NCI-H748 (cell line): Measurements from ENCODE around the gene PPP3CA.
"Not testable (repeated sequence)": the region's sequence is repeated elsewhere in the genome, so short reads cannot be mapped to it uniquely, and the experiment has no call there.

Experiments used
- DNase-seq: peaks from one replicate; lab custom pipeline; 2025; ENCODE audit not compliant: unreplicated experiment; lab: John Stamatoyannopoulos, UW

Gene PPP3CA

DNA sequence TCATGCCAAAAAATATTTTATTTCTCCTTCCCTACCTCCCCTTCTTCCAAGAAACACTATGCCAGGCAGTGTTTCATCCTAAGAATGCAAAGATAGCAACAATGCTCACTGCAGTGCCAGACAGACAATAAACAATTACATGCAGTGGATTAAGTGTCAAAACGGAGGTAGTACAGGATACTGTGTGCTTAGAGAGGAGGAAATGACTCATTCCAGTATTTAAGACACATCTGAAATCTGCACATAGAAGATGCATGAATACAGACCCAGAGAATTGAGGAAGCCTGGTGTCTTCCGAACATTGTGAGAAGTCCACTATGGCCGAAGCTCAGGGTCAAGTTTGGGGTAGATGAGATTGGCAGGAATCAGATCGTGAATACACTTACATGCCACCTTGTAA lies 326.4 kb downstream of the PPP3CA start:
- DNase-seq = no peak

DNA sequence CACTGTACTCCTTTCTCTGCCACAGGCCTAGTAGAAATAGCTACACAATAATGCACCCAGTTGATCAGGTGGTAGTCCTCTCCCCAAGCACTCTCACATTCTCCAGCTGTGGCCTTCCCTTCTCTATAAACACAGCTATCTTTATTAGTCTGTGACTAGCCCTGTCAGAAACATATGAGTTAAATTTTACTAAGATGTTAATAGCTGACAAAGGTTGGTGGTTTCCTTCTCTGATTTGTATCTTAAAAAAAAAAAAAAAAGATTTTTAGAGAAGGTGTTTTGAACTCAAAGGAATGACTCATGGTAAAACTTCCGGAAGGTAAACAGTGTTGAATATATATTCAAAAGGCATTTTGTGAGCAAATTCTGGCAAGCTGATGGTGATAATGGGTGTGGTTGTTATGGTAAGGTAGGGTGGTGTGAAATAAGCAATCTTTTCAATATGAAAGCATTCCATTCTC lies 327.4 kb downstream of the PPP3CA start:
- DNase-seq = no peak

DNA sequence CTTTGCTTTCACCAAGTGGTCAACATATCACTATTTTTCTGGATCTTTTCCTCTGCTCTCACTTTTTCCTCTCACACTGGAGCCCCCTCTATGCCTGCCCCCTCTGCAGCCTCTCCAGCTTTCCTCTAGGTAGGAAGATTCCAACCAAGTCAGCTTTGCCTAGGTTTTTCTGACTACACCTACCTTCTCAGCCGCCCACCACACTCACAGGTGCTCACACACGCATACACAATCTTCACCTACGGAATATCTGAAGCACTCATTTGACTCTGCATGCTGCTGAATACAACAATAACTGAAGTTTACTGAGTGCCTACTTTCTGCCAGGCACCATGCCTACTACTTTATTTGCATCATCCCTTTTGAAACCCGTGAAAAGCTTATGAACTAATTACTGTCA lies 328.0 kb downstream of the PPP3CA start:
- no peak for DNase-seq

DNA sequence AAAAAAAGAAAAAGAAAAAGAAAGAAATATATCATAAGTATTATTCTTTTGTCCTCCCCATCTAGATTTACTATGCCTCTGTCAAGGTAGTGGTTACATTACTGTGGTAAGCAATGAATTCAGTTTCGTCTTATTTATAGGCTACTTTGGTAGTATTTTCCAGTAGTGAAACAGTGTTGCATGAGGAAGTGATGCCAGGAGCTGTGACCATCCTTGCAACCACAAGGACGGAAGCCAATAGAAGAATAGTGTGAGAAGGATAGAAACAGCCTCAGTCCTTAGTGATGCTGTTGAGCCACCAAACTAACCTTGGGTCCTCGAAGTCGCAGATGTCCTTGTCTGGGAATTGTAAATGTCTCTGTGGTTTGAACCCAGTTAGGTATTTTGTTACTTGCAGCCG lies 328.5 kb downstream of the PPP3CA start:
- DNase-seq = no peak

DNA sequence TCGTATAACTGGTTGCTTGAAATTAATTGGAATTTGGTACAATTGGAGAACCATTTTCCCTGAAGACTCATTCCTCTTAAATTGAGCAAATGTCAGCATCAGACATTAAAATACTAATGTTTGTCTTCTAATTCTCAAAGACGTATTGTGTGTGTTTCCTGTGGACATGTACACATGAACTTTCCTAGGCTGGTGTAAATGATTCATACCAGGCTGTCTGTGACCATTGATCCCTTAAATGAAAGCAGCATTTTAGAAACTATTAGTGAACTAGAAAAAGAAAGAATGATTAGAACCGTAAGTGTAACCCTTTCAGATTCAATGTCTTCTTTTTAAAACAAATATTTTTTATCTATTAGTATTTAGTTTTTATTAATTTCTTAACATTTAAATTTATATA lies 332.9 kb downstream of the PPP3CA start:
- DNase-seq = no peak

DNA sequence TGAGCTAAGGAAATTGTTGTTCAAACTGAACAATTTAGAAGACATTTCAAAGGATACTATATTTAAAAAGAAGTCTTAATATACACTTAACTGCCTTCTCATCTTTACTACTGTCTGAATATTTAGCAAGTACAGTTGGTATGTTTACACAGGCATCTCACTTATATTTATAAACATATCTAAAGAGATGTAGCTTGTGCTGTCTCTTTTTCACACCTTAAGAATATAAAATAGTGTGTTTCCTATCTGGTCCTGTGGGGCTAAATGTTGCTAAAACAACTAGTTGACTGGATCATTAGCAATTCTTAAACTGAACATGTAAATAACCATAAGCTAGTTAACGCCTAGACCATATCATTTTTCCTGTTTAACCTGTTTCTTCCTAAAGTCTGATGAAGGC lies 336.3 kb downstream of the PPP3CA start:
- DNase-seq = no peak

DNA sequence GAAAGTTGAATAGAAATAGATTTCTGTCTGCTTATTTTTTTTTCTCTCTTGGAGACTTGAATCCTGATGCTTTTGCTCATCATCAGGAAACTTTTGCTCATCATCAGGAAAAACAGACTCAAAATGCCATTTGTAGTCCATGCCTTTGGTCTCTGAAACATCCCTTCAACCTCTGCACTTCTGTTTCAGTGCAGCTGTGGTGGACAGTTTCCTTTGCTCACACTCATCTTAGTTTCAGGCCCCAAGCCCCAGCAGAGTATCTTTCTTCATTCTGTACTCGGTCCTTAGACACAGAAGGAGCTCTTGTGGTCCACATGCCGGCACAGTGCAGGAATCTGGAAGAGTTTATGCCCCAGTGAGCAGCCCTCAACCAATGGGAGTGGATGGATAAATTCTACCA lies 337.9 kb downstream of the PPP3CA start:
- DNase-seq = no peak

DNA sequence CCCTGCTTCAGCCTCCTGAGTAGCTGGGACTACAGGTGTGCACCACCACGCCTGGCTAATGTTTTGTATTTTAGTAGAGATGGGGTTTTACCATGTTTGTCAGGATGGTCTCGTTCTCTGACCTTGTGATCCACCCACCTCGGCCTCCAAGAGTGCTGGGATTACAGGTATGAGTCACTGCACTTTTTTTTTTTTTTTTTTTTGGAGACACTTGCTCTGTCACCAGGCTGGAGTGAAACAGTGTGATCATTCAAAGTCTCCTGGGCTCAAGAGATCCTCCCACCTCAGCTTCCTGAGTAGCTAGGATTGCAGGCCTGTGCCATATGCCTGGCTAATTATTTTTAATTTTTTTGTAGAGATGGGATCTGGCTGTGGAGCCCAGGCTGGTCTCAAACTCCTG lies 338.8 kb downstream of the PPP3CA start:
- no peak for DNase-seq

DNA sequence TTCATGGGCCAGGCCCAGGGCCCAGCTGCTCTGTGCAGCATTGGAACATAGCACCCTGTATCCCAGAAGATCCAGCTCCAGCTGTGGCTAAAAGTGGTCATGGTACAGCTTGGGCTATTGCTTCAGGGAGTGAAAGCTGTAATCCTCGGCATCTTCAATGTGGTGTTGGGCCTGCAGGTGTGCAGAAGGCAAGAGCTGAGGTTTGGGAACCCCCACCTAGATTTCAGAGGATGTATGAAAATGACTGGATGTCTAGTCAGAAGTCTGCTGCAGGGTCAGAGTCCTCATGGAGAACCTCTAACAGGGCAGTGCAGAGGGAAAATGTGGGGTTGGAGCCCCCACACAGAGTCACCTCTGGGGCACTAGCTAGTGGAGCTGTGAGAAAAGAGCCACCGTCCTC lies 341.7 kb downstream of the PPP3CA start:
- DNase-seq = no peak

DNA sequence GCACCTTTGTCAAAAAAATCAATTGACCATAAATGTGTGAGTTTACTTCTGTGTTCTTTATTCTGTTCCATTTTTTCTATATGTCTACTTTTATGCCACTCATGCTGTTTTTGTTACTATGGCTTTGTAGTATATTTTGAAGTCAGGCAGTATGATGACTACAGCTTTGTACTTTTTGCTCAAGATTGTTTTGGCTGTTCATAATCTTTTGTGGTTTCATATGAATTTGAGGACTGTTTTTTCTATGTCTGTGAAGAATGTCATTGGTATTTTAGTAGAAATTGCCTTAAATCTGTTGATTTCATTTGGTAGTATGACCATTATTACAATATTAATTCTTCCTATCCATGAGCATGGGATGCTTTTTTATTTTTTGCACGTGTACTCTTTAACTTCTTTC lies 346.8 kb downstream of the PPP3CA start:
- no peak for DNase-seq

DNA sequence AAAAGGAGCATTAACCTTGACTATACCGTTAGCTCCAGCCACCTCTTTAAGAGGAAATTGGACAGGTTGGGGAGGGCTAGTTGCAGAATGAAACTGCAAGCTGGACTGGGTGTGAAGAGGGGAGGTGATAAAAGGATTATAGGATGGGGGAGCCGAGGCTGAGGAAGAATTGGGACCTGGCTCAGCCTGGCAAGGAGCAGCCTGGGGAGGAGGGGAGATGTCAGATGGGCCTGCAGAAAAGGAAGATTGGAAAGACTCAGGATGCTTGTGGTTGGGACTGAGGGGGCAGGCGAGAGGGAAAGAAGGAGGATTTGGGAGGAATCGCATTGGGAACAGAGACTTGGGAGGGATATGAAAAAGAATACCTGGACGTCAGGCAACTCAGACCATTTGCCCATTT lies 351.7 kb downstream of the PPP3CA start:
- no peak for DNase-seq

DNA sequence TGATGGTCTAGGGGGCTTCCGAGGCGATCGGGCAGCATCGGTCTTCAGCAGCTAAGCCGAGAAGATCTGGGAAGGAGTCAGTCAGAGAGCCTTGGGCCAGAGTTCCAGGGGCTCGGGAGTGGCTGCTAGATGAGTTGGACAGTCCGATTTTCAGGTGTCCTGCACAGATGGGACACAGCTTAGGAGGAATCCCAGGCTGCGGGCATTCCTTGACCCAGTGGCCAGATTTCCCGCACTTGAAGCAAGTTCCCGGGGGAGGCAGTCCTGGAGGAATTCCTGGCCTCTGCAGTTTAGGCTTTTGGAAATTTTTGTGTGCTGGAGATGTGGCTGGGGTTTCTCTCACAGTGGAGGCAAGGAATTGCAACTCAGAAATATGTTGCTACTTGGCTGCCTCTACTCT lies 352.3 kb downstream of the PPP3CA start:
- DNase-seq = not testable (repeated sequence)

DNA sequence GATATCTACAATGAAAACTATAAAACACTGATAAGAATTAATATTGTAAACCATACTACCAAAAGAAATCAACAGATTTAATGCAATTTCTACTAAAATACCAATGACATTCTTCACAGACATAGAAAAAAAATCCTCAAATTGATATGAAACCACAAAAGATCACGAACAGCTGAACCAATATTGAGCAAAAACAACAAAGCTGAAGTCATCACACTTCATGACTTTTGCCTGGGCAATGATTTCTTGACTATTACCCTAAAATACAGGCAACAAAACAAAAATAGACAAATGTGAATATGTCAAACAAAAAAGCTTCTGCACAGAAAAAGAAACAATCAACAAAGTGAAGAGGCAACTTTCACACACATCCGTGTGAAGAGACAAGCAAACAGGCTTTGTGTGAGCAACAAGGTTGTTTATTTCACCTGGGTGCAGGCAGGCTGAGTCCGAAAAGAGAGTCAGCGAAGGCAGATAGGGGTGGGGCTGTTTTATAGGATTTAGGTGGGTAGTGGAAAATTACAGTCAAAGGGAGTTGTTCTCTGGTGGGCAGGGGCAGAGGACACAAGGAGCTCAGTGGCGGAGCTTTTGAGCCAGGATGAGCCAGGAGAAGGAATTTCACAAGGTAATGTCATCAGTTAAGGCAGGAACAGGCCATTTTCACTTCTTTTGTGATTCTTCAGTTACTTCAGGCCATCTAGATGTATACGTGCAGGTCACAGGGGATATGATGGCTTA lies 355.8 kb downstream of the PPP3CA start:
- DNase-seq = not testable (repeated sequence)

DNA sequence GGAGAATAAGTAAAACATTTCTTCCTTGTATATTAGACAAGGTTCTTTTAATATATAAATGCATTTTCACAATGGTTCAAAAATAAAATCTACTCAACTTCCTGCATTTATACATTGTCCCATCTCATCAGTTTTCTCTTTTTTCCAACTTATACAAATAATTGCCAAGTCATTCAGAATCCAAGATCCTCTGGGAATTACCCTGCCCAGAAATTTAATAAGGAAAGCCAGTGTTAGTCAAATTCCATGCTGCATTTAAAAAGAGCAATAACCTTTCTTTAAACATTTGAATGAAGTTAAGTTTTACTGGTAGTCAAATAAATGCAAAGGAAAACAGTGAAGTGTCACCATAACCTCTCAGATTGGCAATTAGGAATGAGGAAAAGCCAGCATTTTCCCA lies 357.9 kb downstream of the PPP3CA start:
- DNase-seq = no peak

DNA sequence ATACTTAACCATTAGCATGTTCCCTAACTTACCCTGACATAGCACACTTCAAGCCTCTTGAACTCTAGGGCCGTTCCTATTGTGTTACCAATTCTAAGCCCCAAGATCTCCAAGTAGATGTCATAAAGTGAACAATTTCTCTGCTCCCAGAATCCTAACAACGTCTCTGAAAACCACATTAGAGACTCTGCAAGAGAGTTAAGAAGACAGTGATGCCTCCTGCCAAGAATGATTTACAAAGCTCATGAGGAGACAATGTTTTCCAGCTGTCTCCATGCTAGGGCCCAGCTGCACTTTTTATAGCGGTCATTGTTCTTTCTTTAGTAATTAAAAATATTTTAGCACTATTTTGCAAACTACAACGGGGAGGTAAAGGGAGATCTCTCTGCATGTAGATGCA lies 358.4 kb downstream of the PPP3CA start:
- no peak for DNase-seq

DNA sequence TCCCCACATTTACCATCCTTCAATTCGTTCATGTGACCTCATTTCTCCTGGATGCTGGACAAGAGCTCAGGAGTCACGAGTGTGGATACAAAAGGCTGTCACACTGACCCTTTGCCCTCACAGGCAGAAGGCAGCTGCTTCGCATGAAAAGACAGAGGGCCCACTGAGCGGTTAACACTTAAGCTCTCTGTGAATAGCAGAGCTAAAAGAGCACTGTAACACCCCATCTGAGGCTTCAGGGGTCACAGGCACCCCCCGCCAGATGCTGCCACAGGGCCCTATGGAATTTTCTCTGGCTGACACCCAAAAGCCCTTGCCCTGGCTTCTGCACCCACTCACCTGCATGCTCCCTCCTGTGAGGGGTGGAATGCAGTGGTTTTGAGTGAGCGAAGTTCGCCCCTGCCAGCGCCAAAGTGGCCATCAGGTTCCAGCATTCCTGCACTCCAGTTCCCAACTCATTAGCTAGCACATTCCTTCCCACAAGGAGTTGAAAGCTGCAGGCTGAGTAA lies 360.9 kb downstream of the PPP3CA start:
- DNase-seq = no peak

DNA sequence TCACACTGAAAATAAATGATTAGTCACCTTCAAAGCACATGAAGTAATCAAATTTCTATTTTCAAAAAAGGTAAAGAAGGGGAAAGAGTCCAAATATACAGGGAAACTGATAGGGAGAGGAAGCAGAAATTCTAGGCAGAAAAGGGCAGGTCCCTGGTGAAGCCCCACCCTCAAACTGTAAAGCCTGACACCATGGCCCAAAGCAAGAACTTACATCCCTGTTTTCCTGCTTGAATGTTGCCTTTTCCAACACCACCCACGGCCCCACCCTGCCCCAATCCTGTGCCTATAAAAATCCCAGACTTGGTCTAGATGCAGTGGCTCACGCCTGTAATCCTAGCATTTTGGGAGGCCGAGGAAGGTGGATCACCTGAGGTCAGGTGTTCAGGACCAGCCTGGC lies 361.8 kb downstream of the PPP3CA start:
- no peak for DNase-seq

DNA sequence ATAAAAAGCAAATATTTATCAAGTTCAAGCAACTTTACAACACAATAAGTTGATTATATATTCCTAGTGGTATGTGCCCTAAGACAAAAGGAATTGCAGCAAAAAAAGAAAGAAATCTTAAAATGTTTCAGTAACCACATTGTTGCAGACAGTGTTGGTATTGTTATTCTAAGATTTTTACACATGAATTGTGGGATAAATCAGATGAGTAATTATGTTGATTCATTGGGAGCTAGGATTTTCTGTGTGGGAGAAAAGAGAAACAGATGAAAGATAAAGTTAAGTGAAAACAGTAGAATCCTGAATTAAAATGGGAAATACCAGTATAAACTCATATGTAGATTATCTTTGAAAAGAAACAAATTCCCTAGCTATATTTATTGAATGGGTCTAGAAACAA lies 362.4 kb downstream of the PPP3CA start:
- DNase-seq = no peak

DNA sequence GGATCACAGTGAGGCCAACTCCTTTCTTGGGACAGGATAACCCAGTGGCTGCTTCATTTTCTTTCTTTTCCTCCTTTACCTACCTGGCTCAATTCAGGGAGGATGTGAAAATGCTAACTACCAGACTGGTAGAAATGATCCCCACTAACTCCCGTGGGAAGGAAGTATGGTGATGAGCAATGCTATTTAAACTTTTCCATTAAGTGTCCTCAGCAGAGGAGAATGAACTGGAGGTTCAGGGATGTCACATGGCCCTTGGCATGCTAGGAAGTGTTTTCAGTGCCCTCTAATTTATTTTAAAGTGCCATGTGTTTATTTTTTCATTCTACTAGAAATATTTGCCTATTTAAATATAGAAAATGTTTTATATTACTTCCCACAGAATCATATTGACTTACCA lies 363.9 kb downstream of the PPP3CA start:
- no peak for DNase-seq

DNA sequence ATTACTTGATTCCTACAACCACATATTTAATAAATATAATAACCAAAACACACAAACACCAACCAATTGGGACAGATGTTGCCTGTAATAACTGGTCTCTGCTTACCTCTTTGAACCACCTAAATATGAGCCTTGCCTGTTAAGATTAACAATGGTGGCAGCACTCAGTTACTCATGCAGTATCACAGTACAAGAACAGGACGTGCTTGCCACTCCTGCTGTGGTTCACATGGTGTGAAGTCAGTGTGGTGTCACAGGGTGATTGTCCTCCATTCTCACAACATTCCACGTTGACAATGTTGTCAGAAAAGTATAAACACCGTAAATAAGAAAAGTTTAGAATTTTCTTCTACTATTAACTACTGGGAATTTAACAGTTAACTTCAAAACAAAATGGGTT lies 365.0 kb downstream of the PPP3CA start:
- peak; percentile 12 for DNase-seq

DNA sequence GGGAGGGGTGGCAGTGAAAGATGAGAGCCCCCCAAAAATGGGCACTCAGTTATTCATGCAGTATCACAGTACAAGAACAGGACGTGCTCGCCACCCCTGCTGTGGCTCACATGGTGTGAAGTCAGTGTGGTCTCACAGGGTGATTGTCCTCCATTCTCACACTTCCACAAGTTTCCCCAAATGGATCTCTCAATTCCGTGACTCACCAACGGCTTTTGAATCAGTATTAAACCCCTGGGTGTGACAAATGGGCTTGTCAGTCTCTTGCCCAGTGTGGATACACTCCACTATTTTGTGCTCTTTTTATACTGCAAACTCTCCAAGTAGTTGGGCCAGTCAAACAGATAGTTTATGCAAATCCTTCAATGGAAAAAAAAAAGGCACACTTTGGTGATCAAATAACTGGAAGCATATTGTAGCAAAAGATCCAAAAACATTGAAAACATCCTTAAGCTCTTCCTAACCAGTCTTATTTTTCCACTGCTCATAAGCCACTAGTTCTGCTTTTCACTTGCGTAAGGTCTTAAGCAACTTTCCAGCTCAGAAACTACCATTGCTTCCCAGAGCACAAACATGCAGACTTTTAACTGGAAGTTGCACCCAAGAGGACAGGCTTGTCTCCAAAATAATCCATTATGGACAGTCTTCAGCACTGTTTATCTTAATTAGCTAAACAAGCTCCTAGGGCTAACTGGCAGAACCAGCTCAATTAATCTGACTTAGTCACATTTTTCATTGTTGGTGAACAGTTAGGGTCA lies 365.7 kb downstream of the PPP3CA start:
- DNase-seq = peak; percentile 53

DNA sequence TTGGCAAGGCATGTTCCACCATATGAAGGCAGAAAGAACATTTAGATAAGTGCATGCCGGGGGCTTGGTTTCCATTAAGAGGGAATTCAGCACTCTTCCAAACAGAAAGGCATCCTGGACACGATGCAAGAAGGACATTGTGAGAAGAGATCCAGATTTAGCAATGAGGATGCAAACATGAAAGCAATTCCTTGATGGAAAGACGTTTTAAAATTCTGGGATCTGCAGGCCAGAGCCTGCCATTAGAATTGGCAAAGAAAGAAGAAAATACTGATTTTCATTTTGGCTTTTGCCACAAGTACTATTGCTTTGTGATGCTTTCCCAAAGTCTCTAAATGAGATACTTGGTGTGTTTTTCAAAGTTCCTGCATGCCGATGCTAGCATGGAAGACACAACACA lies 367.6 kb downstream of the PPP3CA start:
- no peak for DNase-seq
